HepG2 (cell line): ENCODE results near the gene OR51E2. TPM values are rescaled to one million over a fixed set of nuclear protein-coding genes. Genes with fewer than 3 reads are reported as not detected.

Experiments
- ATAC-seq: fragments of 200-7000 bp; cut with Tn5 transposase; 3 replicates; pipeline ENCODE4 v1.9.1; 2020; ENCODE audit warnings: mild to moderate bottlenecking, moderate library complexity
- BruUV-seq: library from RNA; stranded (reverse); fragments of 400-500 nt; replicated peaks from 2 replicates; lab custom pipeline; 2021; lab: Mats Ljungman, UMichigan
- CTCF ChIA-PET: fragments of 300-600 bp; formaldehyde crosslinking; extraction: SDS; loops from one replicate; lab custom pipeline; 2021; ENCODE audit warnings: low total read pairs, inconsistent platforms, low intra/inter-chr PET ratio; lab: Yijun Ruan, JAX
- POLR2A ChIA-PET: fragments of 350-600 bp; sonication (Branson Sonifier 250); formaldehyde crosslinking; loops from one replicate; lab custom pipeline; 2020; ENCODE audit warnings: antibody characterized with exemption, inconsistent platforms; lab: Yijun Ruan, JAX
- DNase-seq: peaks from one replicate; pipeline ENCODE4 v3.0.0-alpha.2; 2015; ENCODE audit warnings: low spot score
- FAIRE-seq: peaks from 3 replicates; lab custom pipeline; 2011; peaks lifted over from hg19 to GRCh38; lab: Jason Lieb, UNC
- H2AFZ ChIP-seq: one replicate; pipeline ENCODE4 v1.6.1; 2011; ENCODE audit warnings: low read length, inconsistent platforms
- H3K27ac ChIP-seq: fragments of 300-600 bp; 3 replicates; pipeline ENCODE4 v1.8.0; 2011; ENCODE audit warnings: mixed run types, mild to moderate bottlenecking, mixed read lengths, low read length, inconsistent platforms; ENCODE audit not compliant: insufficient read depth; ENCODE audit errors: extremely low read length
- H3K27me3 ChIP-seq, 2 experiments: fragments of 200-600 bp in 1 of 2; 2 replicates in 1 of 2; 3 replicates in 1 of 2; pipeline versions ENCODE4 v1.6.0 to v1.8.0; 2011; ENCODE audit warnings: low read length in 2 of 2, mild to moderate bottlenecking in 2 of 2, moderate library complexity in 2 of 2, inconsistent platforms in 1 of 2; ENCODE audit not compliant: insufficient read depth in 2 of 2, control insufficient read depth in 1 of 2
- H3K36me3 ChIP-seq, 2 experiments: fragments of 200-600 bp in 1 of 2; replicated peaks in 1 of 2; 2 replicates in 1 of 2; 3 replicates in 1 of 2; pipeline versions ENCODE4 v1.5.1 to v1.8.0; 2011; ENCODE audit warnings: low read length in 2 of 2, inconsistent platforms in 1 of 2; ENCODE audit not compliant: insufficient read depth in 2 of 2, control insufficient read depth in 1 of 2
- H3K4me1 ChIP-seq: 2 replicates; pipeline ENCODE4 v1.5.1; 2012; ENCODE audit warnings: low read length, inconsistent platforms; ENCODE audit not compliant: insufficient read depth
- H3K4me2 ChIP-seq: 2 replicates; pipeline ENCODE4 v1.6.0; 2011; ENCODE audit warnings: low read depth, low read length, inconsistent platforms
- H3K4me3 ChIP-seq, 3 experiments: fragments of 200-600 bp in 1 of 3; sonication (generic), shearing (Covaris generic) in 1 of 3; replicated peaks in 1 of 3; 2 replicates each; pipeline ENCODE4 v1.5.1; 2011 to 2016; ENCODE audit warnings: low read length in 3 of 3, inconsistent platforms in 2 of 3, low read depth in 2 of 3, mild to moderate bottlenecking in 2 of 3, control low read depth in 1 of 3, mixed read lengths in 1 of 3; ENCODE audit not compliant: insufficient read depth in 1 of 3
- H3K79me2 ChIP-seq: one replicate; pipeline ENCODE4 v1.6.1; 2011; ENCODE audit warnings: low read length, inconsistent platforms; ENCODE audit not compliant: insufficient read depth
- H3K9ac ChIP-seq: 2 replicates; pipeline ENCODE4 v1.6.0; 2011; ENCODE audit warnings: mild to moderate bottlenecking, low read depth, low read length, inconsistent platforms; ENCODE audit not compliant: insufficient read depth
- H3K9me3 ChIP-seq: 2 replicates; pipeline ENCODE4 v1.5.1; 2012; ENCODE audit warnings: mild to moderate bottlenecking, low read length
- H4K20me1 ChIP-seq: 2 replicates; pipeline ENCODE4 v1.6.0; 2011; ENCODE audit warnings: inconsistent platforms, mild to moderate bottlenecking, low read length, moderate library complexity; ENCODE audit not compliant: insufficient read depth
- FOXA3 ChIP-seq: IDR thresholded peaks from 2 replicates; pipeline ENCODE4 v1.6.1; 2016; ENCODE audit warnings: missing genetic modification reagents, missing compliant biosample characterization
- GABPA ChIP-seq, 2 experiments: IDR thresholded peaks; 2 replicates each; pipeline ENCODE4 v1.6.1; 2011 to 2016; ENCODE audit warnings: low read depth in 2 of 2, low read length in 1 of 2, missing biosample characterization in 1 of 2, missing genetic modification characterization in 1 of 2
- GTF2F1 ChIP-seq: fragments of 150-350 bp; IDR thresholded peaks from 2 replicates; pipeline ENCODE4 v1.6.1; 2014; ENCODE audit warnings: low read length
- KLF13 ChIP-seq: sonication (generic); formaldehyde crosslinking; IDR thresholded peaks from 2 replicates; pipeline ENCODE4 v1.4.0; 2020; ENCODE audit warnings: mild to moderate bottlenecking, missing genetic modification reagents
- KLF6 ChIP-seq: IDR thresholded peaks from 2 replicates; pipeline ENCODE4 v1.8.0; 2016; ENCODE audit warnings: missing biosample characterization, missing genetic modification reagents
- NFYC ChIP-seq: IDR thresholded peaks from 2 replicates; pipeline ENCODE4 v1.6.1; 2016; ENCODE audit warnings: missing genetic modification reagents, missing compliant biosample characterization
- SOX5 ChIP-seq: IDR thresholded peaks from 2 replicates; pipeline ENCODE4 v1.6.1; 2016; ENCODE audit warnings: borderline replicate concordance
- WGBS: methylation state at CpG from one replicate; pipeline ENCODE4 v1.1.6; 2017; ENCODE audit warnings: low lambda C conversion rate; 5-methylcytosine and 5-hydroxymethylcytosine counted together
- in situ Hi-C: cut with HindIII; loops from 2 replicates; pipeline ENCODE4 v1.10.0; 2017; ENCODE audit warnings: low pct_unique_long_range_greater_than_20kb; ENCODE audit not compliant: extremely low pct_ligation_motif_present
- intact Hi-C: fragments of 100-400 bp; cut with micrococcal nuclease; formaldehyde crosslinking; loops from one replicate; pipeline ENCODE4 v1.10.0; 2022; ENCODE audit not compliant: unreplicated experiment
- polyA plus RNA-seq, 8 experiments: library from polyadenylated mRNA; depleted of rRNA in 3 of 8; stranded (reverse) in 7 of 8; unstranded in 1 of 8; fragments of >200 nt; fragmentation: Illumina TruSeq in 4 of 8; extraction: Trizol in 4 of 8; gene quantifications; 2 replicates each; pipeline versions ENCODE4 v1.2.1 to v1.2.3, GENCODE V29; 2011 to 2016; ENCODE audit warnings: low read depth in 4 of 8, missing spikeins in 1 of 8, mixed read lengths in 1 of 8; ENCODE audit not compliant: insufficient read depth in 1 of 8
- total RNA-seq, 5 experiments: library from RNA; depleted of rRNA; stranded (reverse); fragments of >200 nt; fragmentation: Illumina TruSeq; extraction: Trizol; gene quantifications; 2 replicates each; pipeline ENCODE4 v1.2.3, GENCODE V29; 2016; ENCODE audit warnings: low read depth in 1 of 5
- TF ChIP-seq, protein P1 (sequence below): sonication (generic); formaldehyde crosslinking; IDR thresholded peaks from 2 replicates; pipeline ENCODE4 v1.4.0; 2020; ENCODE audit warnings: missing genetic modification reagents, borderline replicate concordance
- TF ChIP-seq, protein P2 (sequence below), 2 experiments: fragments of 450-650 bp in 1 of 2; sonication (generic) in 1 of 2; formaldehyde crosslinking in 1 of 2; IDR thresholded peaks; 2 replicates each; pipeline versions ENCODE4 v1.6.1 to v1.8.0; 2016 to 2022; ENCODE audit warnings: antibody characterized with exemption in 1 of 2, mild to moderate bottlenecking in 1 of 2, missing genetic modification reagents in 1 of 2

The OR51E2 gene
- total and polyA plus RNA-seq, 2 of the 13 experiments (the other 11 are each of a cell fraction or from before 2014, with no cell fraction given), result not detected

DNA sequence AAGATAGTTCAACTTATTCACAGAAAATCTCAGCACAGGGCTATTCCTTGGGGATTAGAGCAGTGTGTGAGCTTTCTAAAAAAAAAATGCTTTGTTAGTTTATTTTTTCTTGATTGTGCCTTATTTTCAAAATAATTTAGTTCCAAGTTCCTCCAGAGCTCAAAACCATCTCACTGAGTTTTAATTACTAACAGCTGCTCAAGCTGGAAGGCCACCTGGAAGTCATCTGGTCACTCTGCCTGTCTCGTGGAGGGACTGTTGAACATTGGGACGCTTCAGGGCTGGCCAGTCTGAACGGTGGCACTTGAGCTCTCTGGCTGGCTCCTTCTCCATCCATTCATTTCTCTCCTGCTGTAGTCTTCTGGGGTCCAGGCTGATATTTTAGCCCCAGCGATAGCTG is 49.9 kb downstream of the OR51E2 start:
- no peak overlapping the region for H2AFZ ChIP-seq
- in situ Hi-C loops, result no loop called here
- POLR2A ChIA-PET, result no interaction called here
- no peaks in the 10 kb centered on the region for H3K4me1 ChIP-seq
- no peaks in the 10 kb centered on the region for H3K79me2 ChIP-seq
- FAIRE-seq, result no peak
- 6% methylated on average over 4 of the region's 4 CpGs for WGBS
- H3K4me3 ChIP-seq, result no peak overlapping the region
- no peak overlapping the region for H3K9ac ChIP-seq
- H3K27me3 ChIP-seq, result peaks cover 0 to 27% of the 10 kb centered on the region in 2 experiments; a peak in 2 of 5 replicates
- no peak overlapping the region for H3K27ac ChIP-seq
- H4K20me1 ChIP-seq, result no peaks in the 10 kb centered on the region
- no peak for ATAC-seq
- H3K36me3 ChIP-seq, result no peaks in the 10 kb centered on the region
- intact Hi-C loops, result no loop called here
- DNase-seq, result no peak
- H3K9me3 ChIP-seq, result no peaks in the 10 kb centered on the region
- TF ChIP-seq, protein P1, sequence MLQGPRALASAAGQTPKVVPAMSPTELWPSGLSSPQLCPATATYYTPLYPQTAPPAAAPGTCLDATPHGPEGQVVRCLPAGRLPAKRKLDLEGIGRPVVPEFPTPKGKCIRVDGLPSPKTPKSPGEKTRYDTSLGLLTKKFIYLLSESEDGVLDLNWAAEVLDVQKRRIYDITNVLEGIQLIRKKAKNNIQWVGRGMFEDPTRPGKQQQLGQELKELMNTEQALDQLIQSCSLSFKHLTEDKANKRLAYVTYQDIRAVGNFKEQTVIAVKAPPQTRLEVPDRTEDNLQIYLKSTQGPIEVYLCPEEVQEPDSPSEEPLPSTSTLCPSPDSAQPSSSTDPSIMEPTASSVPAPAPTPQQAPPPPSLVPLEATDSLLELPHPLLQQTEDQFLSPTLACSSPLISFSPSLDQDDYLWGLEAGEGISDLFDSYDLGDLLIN (CRISPR knock-in tag), result no peak
- TF ChIP-seq SOX5 (CRISPR knock-in tag) (no peak), GTF2F1 (no peak), GABPA (IDR thresholded peaks at IDR 0.05; ENCODE audit: low read depth, low read length) (no peak), GABPA (CRISPR knock-in tag; IDR thresholded peaks at IDR 0.05; ENCODE audit: low read depth) (no peak), KLF6 (CRISPR knock-in tag) (no peak)
- no TSS peak for BruUV-seq
- CTCF ChIA-PET, result no interaction called here
- H3K4me2 ChIP-seq, result no peak overlapping the region

DNA sequence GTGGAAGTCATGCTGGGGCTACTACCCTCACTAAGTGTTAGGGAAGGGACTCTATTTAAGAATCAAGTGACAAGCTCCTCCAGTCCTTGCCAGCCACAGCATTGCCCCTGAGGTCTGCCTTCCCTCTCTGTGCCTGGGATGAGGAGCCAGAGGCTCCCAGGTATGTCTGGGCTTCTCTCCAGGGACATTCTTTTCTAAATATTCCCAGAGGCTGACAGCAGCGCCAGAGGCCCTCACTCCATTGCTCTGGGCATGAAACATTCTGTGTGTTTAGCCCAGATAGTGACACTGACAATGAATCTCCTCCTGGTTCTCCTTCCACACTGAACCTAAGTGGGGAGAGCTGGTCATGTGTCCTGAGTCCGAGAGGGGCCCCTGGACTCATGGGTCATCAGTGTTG is 51.7 kb downstream of the OR51E2 start:
- Histone ChIP-seq H3K4me1 (no peaks in the 10 kb centered on the region), H2AFZ (no peak overlapping the region), H3K4me3 (no peak overlapping the region), H3K27ac (no peak overlapping the region), H3K27me3 (peaks cover 0 to 31% of the 10 kb centered on the region in 2 experiments; a peak in 3 of 5 replicates), H4K20me1 (no peaks in the 10 kb centered on the region), H3K9me3 (no peaks in the 10 kb centered on the region), H3K4me2 (no peak overlapping the region), H3K79me2 (no peaks in the 10 kb centered on the region), H3K36me3 (no peaks in the 10 kb centered on the region), H3K9ac (no peak overlapping the region)
- ChIA-PET POLR2A (no interaction called here), CTCF (no interaction called here)
- FAIRE-seq (no peak), ATAC-seq (no peak), DNase-seq (no peak)
- in situ Hi-C loops, result no loop called here
- intact Hi-C loops, result no loop called here
- WGBS, result 0% methylated on average over 2 of the region's 2 CpGs
- no TSS peak for BruUV-seq
- TF ChIP-seq KLF13 (CRISPR knock-in tag) (no peak), FOXA3 (CRISPR knock-in tag) (no peak), NFYC (CRISPR knock-in tag) (no peak)
- TF ChIP-seq, protein P2, sequence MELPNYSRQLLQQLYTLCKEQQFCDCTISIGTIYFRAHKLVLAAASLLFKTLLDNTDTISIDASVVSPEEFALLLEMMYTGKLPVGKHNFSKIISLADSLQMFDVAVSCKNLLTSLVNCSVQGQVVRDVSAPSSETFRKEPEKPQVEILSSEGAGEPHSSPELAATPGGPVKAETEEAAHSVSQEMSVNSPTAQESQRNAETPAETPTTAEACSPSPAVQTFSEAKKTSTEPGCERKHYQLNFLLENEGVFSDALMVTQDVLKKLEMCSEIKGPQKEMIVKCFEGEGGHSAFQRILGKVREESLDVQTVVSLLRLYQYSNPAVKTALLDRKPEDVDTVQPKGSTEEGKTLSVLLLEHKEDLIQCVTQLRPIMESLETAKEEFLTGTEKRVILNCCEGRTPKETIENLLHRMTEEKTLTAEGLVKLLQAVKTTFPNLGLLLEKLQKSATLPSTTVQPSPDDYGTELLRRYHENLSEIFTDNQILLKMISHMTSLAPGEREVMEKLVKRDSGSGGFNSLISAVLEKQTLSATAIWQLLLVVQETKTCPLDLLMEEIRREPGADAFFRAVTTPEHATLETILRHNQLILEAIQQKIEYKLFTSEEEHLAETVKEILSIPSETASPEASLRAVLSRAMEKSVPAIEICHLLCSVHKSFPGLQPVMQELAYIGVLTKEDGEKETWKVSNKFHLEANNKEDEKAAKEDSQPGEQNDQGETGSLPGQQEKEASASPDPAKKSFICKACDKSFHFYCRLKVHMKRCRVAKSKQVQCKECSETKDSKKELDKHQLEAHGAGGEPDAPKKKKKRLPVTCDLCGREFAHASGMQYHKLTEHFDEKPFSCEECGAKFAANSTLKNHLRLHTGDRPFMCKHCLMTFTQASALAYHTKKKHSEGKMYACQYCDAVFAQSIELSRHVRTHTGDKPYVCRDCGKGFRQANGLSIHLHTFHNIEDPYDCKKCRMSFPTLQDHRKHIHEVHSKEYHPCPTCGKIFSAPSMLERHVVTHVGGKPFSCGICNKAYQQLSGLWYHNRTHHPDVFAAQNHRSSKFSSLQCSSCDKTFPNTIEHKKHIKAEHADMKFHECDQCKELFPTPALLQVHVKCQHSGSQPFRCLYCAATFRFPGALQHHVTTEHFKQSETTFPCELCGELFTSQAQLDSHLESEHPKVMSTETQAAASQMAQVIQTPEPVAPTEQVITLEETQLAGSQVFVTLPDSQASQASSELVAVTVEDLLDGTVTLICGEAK (IDR thresholded peaks at IDR 0.05), result no peak
- TF ChIP-seq, protein P2 (CRISPR knock-in tag; IDR thresholded peaks at IDR 0.05), result no peak
